GM18870 (cell line): ENCODE measurements around the gene XPR1.
"Not testable (repeated sequence)": the region's sequence is repeated elsewhere in the genome, so short reads cannot be mapped to it uniquely, and the experiment has no call there.

ENCODE experiments used
- ATAC-seq: cut with Tn5 transposase; IDR thresholded peaks from one replicate; pipeline ENCODE4 v1.9.1; 2021; ENCODE audit warnings: moderate library complexity; ENCODE audit not compliant: unreplicated experiment

Gene XPR1

GRCh38 chr1:180778782-180779398 lies 147.1 kb downstream of the XPR1 start:
- ATAC-seq: no peak

- ATAC-seq: no peak
These were observed 147.8 kb downstream of the XPR1 start for GRCh38 chr1:180779584-180779983.

DNA sequence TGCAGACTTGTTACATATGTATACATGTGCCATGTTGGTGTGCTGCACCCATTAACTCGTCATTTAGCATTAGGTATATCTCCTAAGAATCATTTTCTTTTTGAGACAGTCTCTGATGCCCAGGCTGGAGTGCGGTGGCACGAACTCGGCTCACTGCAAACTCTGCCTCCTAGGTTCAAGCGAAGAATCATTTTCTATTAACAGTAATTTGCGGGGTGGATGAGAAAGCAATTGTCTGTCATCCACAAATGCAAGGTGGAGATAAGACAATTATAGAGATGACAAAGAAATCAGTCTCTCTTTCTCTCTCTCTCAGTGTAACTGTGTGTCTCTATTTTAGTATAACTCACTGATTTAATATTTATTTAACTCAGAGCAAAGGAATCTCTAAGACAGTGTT lies 149.9 kb downstream of the XPR1 start:
- no peak for ATAC-seq

- ATAC-seq: no peak
These were observed 153.5 kb downstream of the XPR1 start for GRCh38 chr1:180785291-180785690.

DNA sequence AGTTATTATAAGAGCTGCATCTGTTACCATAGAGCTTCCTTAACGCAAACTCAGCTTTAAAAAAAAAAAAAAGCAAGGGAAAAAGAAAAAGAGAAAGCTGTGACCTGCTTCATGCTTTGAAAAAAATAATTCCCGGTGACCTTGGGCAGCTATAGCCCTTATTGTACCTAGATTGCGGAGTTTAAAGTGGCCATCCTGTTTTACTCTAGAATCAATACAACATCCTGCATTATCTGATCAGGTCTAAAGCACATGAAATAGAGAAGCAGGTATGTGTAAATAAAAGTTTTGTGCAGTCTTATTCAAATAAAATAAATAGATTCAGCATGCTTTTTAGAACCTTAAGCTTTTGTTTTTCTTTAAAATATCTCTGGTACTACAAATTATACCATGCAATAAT lies 154.1 kb downstream of the XPR1 start:
- no peak for ATAC-seq

GRCh38 chr1:180786624-180787023 lies 154.8 kb downstream of the XPR1 start:
- ATAC-seq: no peak

- no peak for ATAC-seq
These were observed 155.9 kb downstream of the XPR1 start for GRCh38 chr1:180787628-180788307.

- ATAC-seq: no peak
These were observed 157.6 kb downstream of the XPR1 start for GRCh38 chr1:180789460-180789859.

DNA sequence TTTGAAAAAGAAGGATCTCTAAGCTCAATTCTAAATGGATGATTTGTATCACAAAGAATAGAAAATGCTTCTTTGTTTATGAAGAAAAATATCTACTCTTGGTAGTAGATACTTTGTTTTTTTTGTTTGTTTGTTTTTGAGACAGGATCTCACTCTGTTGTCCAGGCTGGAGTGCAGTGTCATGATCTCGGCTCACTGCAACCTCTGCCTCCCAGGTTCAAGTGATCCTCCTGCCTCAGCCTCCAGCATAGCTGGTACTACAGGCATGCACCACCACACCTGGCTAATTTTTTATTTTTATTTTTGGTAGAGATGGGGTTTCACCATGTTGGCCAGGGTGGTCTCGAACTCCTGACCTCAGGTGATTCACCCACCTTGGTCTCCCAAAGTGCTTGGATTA lies 159.3 kb downstream of the XPR1 start:
- ATAC-seq: not testable (repeated sequence)

DNA sequence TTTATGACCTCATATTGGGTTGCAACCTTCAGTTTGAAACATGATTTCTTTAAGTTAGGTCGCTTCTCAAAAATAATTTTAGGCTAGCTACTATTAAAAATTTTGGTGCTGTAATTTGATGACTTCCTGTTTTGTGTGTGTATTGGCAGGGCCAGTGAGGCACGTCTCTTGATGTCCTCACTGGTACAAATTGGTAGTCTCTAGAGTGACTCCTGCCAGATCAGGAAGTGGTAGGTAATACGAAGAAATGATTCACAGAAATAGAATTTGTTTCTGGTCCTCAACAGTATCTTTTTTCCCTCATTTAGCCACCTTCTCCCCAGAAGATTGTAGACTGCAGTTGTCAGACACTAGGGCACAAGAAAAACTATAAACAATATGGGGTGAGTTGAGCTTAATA lies 160.0 kb downstream of the XPR1 start:
- ATAC-seq: no peak

GRCh38 chr1:180793451-180793850 lies 161.6 kb downstream of the XPR1 start:
- no peak for ATAC-seq

GRCh38 chr1:180796897-180797640 lies 165.2 kb downstream of the XPR1 start:
- no peak for ATAC-seq

GRCh38 chr1:180800945-180801344 lies 169.1 kb downstream of the XPR1 start:
- no peak for ATAC-seq

DNA sequence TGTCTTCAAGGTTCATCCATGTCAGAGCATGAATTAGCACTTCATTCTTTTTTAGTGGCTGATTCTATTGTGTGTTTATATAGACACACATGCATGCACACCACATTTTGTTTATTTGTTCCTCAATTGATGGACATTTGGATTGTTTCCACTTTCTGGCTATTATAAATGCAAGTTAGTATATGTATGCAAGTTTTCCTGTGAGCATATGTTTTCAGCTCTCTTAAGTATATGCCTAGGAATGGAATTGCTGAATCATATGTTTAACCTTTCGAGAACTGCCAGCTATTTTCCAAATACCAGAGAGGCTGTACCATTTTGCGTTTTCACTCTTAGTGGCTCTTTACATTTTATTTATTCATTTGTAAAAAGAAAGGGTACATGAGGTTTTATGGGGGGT lies 171.0 kb downstream of the XPR1 start:
- ATAC-seq: no peak

- peak; percentile 78 for ATAC-seq
These were observed 173.5 kb downstream of the XPR1 start for GRCh38 chr1:180805316-180805715.

- no peak for ATAC-seq
These were observed 179.5 kb downstream of the XPR1 start for GRCh38 chr1:180811298-180811697.

- no peak for ATAC-seq
These were observed 180.1 kb downstream of the XPR1 start for GRCh38 chr1:180811886-180812285.

GRCh38 chr1:180814258-180814657 lies 182.4 kb downstream of the XPR1 start:
- ATAC-seq: no peak

DNA sequence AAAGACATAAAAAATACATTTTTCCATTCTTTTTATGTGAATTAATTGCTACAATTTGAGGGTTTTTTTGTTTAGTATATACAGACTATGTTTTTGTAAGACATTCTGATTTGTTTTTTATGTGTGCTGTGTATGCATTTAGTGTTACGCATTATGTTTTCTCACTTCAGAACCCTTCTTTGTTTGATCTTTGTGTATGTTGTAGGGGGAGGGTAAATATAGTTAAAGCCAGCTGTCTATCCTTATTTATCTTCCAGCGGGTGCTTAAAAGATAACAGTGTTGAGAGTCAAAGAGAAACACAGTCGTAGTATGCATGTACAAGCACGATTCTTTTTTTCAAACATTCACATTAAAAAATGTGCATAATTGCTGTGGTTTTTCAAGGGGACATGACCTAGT lies 183.4 kb downstream of the XPR1 start:
- ATAC-seq: no peak

DNA sequence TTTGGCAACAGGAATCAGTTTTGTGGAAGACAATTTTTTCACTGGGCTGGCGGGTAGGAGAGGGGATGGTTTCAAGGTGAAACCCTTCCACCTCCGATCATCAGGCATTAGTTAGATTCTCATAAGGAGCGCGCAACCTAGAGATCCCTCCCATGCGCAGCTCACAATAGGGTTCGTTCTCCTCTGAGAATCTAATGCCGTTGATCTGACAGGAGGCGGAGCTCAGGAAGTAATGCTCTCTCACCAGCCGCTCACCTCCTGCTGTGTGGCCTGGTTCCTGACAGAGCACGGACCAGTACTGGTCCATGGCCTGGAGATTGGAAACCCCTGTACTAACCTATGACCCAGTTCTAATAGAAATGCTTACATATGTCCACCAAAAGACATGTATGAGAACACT lies 184.3 kb downstream of the XPR1 start:
- no peak for ATAC-seq

DNA sequence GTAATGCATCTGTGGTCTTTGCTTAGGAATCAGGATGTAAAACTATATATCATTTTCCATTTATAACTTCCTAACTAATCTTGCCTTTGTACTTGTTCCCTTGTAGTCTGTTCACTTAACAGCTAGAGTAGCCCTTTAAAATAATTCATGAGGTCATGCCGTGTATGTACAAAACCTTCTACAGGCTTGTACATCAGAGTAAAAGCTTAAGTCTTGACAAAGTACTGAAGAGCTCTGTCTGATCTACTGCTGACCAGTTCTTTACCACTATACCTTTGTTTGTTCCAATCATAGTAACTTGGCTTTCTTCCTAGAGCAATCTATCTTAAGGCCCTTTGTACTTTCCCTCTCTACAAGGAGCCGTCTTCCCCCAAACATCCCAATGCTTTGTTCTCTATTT lies 190.1 kb downstream of the XPR1 start:
- ATAC-seq: no peak

- ATAC-seq: not testable (repeated sequence)
These were observed 199.7 kb downstream of the XPR1 start for GRCh38 chr1:180831507-180831906.
